IPS DF 6.9 (cell line): ENCODE results near the gene CLRN3.

Experiments used
- DNase-seq: peaks from one replicate; pipeline ENCODE4 v3.0.0-alpha.2; 2013; ENCODE audit warnings: low read depth, low spot score
- H3K27ac ChIP-seq: one replicate; pipeline ENCODE4 v1.5.1; 2013; ENCODE audit warnings: low read length, control low read depth
- H3K27me3 ChIP-seq: 2 replicates; pipeline ENCODE4 v1.6.1; 2013; ENCODE audit warnings: mild to moderate bottlenecking, low read length; ENCODE audit not compliant: control insufficient read depth, insufficient read depth
- H3K36me3 ChIP-seq: 2 replicates; pipeline ENCODE4 v1.6.1; 2013; ENCODE audit warnings: low read length; ENCODE audit not compliant: control insufficient read depth, insufficient read depth
- H3K4me1 ChIP-seq: 2 replicates; pipeline ENCODE4 v1.6.1; 2013; ENCODE audit warnings: low read length; ENCODE audit not compliant: control insufficient read depth, insufficient read depth
- H3K4me3 ChIP-seq: 2 replicates; pipeline ENCODE4 v1.5.1; 2013; ENCODE audit warnings: mild to moderate bottlenecking, low read length
- H3K9me3 ChIP-seq: 2 replicates; pipeline ENCODE4 v1.6.1; 2013; ENCODE audit warnings: low read length, inconsistent platforms; ENCODE audit not compliant: control insufficient read depth, insufficient read depth
- WGBS: extraction: QIAGEN DNeasy Blood & Tissue Kit; methylation state at CpG from one replicate; pipeline ENCODE4 v1.1.7; 2013; ENCODE audit warnings: mixed read lengths, missing lambda C conversion rate; ENCODE audit not compliant: insufficient read length, insufficient coverage; 5-methylcytosine and 5-hydroxymethylcytosine counted together

The CLRN3 gene

DNA sequence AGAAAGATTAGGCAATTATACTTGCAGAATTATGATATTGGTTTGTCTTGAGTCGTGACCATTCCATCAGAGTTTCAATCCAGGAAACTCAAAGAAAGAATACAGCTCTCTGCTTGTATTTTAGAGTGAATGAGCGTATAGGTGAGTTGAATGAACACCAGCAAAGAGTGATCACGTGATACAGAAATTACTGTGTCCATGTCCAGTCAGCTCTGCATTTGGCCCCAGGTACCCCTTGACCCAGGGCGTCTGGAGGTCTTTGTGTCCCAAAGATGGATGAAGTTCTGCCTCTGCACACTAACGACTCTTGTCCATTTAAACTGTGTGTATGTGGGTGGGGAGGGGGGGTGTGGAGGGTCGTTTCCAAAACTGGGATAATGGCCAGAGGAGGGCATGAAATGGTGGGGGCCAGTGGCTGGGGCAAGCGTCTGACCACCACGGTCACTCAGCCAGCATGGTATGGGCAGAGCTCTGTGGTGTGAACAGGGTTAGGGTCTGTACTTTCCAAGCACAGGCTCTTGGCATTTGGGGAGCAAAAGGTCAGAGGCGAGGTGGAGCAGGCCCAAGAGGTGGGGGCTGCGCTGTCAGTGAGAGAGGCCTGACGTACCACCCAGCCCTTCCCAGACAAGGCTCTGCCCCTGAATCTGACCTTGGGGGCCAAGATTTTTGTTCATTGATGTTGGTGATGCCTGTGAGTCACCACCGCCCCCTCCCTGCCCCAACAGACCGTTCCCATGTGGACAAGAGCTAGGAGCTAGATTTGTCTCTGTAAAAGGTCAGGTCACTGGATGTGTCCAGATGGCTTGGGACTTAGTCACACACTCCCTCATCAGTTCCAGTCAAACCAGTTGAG is 15.6 kb upstream of the CLRN3 start:
- no peak for DNase-seq
- H3K27ac ChIP-seq: no peak overlapping the region
- H3K4me1 ChIP-seq: peaks cover 3% of the 10 kb centered on the region; the same call in 1 of the 2 replicates
- H3K4me3 ChIP-seq: no peak overlapping the region
- WGBS: no CpG with 5 or more reads among the region's 13 CpGs
- peaks cover 4% of the 10 kb centered on the region; the same call in 1 of the 2 replicates for H3K27me3 ChIP-seq
- no peaks in the 10 kb centered on the region for H3K36me3 ChIP-seq
- no peaks in the 10 kb centered on the region for H3K9me3 ChIP-seq

DNA sequence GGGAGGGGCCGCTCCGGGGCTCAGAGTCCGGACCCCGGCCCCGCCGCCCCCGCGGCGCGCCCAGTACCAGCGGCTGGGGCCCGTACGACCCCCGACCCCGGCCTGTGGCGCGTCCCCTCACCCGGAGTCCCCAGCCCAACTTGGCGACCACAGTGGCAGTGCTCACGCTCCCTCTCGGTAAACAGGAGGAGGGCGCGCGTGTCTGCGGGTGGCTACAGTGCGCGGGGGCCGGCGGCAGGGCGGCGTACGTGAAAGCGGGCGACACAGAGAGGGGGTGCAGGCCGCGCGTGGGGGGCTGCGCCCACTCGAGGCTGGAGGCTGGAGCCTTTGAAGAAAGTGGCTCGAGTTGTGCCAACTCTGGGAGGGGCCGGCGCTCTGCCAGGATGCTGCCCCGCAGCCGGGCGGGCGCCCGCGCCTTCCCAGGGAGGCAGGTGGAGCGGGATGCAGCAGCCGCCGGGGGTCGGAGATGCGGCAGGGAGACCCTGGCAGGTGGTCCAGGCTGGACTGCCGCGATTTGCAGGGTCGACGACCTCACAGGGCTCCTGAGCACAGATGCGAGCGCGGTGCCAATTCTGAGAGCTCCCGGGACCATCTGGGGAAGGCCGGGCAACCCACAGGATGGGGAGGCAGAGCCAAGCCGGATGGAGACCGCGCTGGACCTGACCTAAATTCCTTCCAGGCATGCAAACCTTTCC is 14.8 kb upstream of the CLRN3 start:
- Histone ChIP-seq H3K4me1 (peaks cover 3% of the 10 kb centered on the region; the same call in 1 of the 2 replicates), H3K9me3 (no peaks in the 10 kb centered on the region), H3K4me3 (peak overlapping the region; percentile 63; the same call in 1 of the 2 replicates), H3K27me3 (peaks cover 4% of the 10 kb centered on the region; the same call in 1 of the 2 replicates), H3K27ac (no peak overlapping the region), H3K36me3 (no peaks in the 10 kb centered on the region)
- no peak for DNase-seq
- WGBS: no CpG with 5 or more reads among the region's 65 CpGs

DNA sequence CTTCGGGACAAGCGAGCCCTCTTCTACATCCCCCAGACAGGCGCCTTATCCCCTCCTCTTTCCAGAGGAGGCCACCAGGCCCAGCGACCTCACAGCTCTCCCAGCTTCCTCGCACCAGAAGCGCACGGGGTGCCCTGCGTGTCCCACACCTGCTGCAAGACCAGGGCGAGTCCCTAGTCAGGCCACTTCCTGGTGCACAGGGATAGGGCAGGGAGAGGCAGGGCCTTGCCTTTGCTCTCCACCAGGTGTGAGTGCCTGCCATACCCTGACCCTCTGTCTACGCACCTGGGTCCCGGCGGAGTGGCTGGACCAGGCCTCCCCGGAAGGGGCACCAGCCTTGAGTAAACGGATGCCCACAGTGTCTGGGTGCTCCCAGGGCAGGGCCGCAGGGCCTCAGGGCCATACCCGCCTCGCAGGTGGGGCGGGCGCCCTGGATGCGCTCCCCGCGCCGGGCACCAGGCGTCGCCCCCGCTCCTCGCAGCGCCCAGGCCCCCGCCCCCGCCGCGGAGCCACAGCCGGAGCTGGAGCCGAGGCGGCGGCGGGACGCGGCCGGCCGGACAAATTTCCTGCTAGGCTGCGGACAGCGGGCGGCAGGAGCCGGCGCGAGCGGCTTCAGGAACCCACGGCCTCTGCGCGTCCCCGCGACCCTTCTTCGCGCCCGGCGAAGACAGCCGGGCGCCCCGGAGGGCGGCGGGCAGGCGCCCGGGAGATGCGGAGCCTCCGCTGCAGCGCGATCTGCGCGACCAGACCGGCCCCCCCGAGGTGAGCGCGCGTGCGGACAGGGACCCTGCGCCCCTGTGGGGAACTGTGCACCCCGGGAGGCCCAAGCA is 14.0 kb upstream of the CLRN3 start, which contains the start of gene PTPRE:
Gene PTPRE (plus strand): TSS at position 556 of the 830 bp plus-strand sequence. CDS start 133,779 bp downstream, outside the sequence.
- H3K27ac ChIP-seq: no peak within 1 kb of the TSS
- no CpG with 5 or more reads among the region's 78 CpGs for WGBS
- peaks cover 3% of the 10 kb centered on the region; the same call in 1 of the 2 replicates for H3K4me1 ChIP-seq
- peak; percentile 20 for DNase-seq
- H3K36me3 ChIP-seq: no peaks in the 10 kb centered on the region
- H3K27me3 ChIP-seq: peaks cover 4% of the 10 kb centered on the region; the same call in 1 of the 2 replicates
- peak within 1 kb of the TSS; percentile 63; the same call in 1 of the 2 replicates for H3K4me3 ChIP-seq
- no peaks in the 10 kb centered on the region for H3K9me3 ChIP-seq

DNA sequence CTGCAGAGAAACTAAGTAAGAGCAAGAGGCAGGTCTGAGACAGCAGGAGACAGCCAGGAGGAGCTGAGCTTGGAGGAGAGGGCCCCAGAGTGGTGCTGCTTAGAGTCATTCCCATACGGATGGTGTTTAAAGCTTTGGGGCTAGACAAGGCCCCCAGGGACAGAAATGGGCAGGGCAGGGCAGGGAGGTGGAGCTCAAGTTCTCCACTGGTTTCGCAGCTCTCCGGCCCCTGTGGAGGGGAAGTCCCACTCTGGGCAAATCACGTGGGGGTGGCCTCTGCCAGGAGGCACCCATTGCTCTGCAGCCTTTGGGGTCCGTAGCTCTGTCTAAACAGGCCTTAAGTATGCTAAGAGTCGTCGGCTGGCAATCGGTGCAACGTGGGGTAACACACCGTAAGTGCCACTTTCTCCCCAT is 13.1 kb upstream of the CLRN3 start:
- Histone ChIP-seq H3K27ac (no peak overlapping the region), H3K4me3 (no peak overlapping the region), H3K9me3 (no peaks in the 10 kb centered on the region), H3K4me1 (peaks cover 3% of the 10 kb centered on the region; the same call in 1 of the 2 replicates), H3K27me3 (peaks cover 4% of the 10 kb centered on the region; the same call in 1 of the 2 replicates), H3K36me3 (no peaks in the 10 kb centered on the region)
- WGBS: no CpG with 5 or more reads among the region's 10 CpGs
- DNase-seq: no peak

- no CpG with 5 or more reads among the region's 14 CpGs for WGBS
These were observed 12.5 kb upstream of the CLRN3 start for GRCh38 chr10:127905001-127905847.

DNA sequence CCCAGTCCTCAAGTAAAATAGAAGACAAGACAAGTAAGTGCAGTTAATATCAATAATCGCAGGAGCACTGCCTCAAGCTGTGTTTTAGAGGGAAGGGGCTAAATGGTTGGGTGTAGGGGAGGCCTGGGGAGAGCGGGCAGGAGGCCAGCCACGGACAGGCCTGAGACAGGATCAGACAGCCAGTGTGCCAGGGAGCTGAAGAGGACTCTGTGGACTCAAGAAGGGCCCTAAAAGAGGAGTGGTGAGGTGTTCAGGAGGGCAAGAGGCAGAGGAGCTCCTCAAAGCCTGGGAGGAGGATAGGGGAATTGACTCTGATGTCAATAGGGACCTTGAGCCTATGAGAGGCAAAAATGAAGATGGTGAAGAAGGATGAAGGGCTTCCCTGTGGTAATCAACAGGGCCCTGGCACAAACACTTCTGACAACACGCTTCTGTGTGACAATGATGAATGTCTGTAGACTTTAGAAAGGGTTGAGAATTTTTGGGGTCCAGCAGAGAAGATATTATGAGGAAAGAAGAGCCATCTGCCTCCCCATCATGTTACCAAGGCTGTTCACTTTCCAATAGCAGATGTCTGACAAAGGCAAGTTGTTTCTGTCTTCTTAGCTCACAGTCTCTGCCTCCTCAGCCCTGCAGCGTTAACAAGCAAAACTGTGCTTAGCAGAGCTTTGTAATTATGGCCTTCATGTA is 11.7 kb upstream of the CLRN3 start:
- H3K27ac ChIP-seq: no peak overlapping the region

More at GRCh38 chr10:127905001-127905847, 12.5 kb upstream of the CLRN3 start:
- H3K27me3 ChIP-seq: peaks cover 4% of the 10 kb centered on the region; the same call in 1 of the 2 replicates
- no peak overlapping the region for H3K27ac ChIP-seq
- H3K36me3 ChIP-seq: no peaks in the 10 kb centered on the region
- H3K4me1 ChIP-seq: peaks cover 3% of the 10 kb centered on the region; the same call in 1 of the 2 replicates
- H3K4me3 ChIP-seq: no peak overlapping the region
- DNase-seq: no peak
- H3K9me3 ChIP-seq: no peaks in the 10 kb centered on the region

DNA sequence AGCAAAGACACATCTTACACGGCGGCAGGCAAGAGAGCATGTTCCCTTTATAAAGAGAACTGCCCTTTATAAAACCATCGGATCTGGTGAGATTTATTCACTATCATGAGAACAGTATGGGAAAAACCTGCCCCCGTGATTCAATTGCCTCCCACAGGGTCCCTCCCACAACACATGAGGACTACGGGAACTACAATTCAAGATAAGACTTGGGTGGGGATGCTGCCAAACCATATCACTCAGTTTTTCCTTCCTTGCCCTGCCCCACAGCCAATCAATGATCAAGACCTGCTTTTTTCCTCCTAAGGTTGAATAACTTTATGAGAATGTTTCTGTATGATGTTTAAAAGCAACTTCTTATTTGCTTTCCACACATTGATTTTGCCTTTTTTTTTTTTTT is 11.0 kb upstream of the CLRN3 start:
- Histone ChIP-seq H3K9me3 (no peaks in the 10 kb centered on the region), H3K27me3 (peaks cover 4% of the 10 kb centered on the region; the same call in 1 of the 2 replicates), H3K36me3 (no peaks in the 10 kb centered on the region), H3K4me1 (peaks cover 3% of the 10 kb centered on the region; the same call in 1 of the 2 replicates), H3K4me3 (no peak overlapping the region), H3K27ac (no peak overlapping the region)
- WGBS: no CpG with 5 or more reads among the region's 5 CpGs
- DNase-seq: no peak

More for the DNA sequence above, 11.7 kb upstream of the CLRN3 start:
- H3K4me1 ChIP-seq: peaks cover 3% of the 10 kb centered on the region; the same call in 1 of the 2 replicates
- no peak for DNase-seq
- no peaks in the 10 kb centered on the region for H3K36me3 ChIP-seq
- no peak overlapping the region for H3K4me3 ChIP-seq
- H3K9me3 ChIP-seq: no peaks in the 10 kb centered on the region
- peaks cover 4% of the 10 kb centered on the region; the same call in 1 of the 2 replicates for H3K27me3 ChIP-seq
- no CpG with 5 or more reads among the region's 5 CpGs for WGBS

- no peak for DNase-seq
- Histone ChIP-seq H3K27ac (no peak overlapping the region), H3K27me3 (no peaks in the 10 kb centered on the region), H3K4me1 (no peaks in the 10 kb centered on the region), H3K4me3 (no peak overlapping the region), H3K36me3 (no peaks in the 10 kb centered on the region), H3K9me3 (no peaks in the 10 kb centered on the region)
- no CpG with 5 or more reads among the region's 3 CpGs for WGBS
These were observed 7.1 kb upstream of the CLRN3 start for GRCh38 chr10:127899766-127900387.
